ENCODE data around the gene TAS2R41.

GRCh38 chr7:143431109-143431508 is 46.6 kb upstream of the TAS2R41 start:
- no peak for TF ChIP-seq CTCF (IDR thresholded peaks at IDR 0.05; ENCODE audit: low read depth, low read length, poor library complexity, severe bottlenecking)
- no peak for TF ChIP-seq EZH2phosphoT487 (IDR thresholded peaks at IDR 0.05; ENCODE audit: borderline replicate concordance, low read length)
